Measurements from ENCODE around the gene RDH13.
"Not testable (repeated sequence)": the region's sequence is repeated elsewhere in the genome, so short reads cannot be mapped to it uniquely, and the experiment has no call there.

Gene RDH13, protein sequence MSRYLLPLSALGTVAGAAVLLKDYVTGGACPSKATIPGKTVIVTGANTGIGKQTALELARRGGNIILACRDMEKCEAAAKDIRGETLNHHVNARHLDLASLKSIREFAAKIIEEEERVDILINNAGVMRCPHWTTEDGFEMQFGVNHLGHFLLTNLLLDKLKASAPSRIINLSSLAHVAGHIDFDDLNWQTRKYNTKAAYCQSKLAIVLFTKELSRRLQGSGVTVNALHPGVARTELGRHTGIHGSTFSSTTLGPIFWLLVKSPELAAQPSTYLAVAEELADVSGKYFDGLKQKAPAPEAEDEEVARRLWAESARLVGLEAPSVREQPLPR

GRCh38 chr19:55062735-55063491, at the start of gene RDH13:
TSS of gene RDH13 (minus strand) at chr19:55063148. CDS start at chr19:55063032, 116 bp downstream.
- DNase-seq (ENCODE audit: low read depth in 4 of 4, low spot score in 1 of 4): peak; percentile 98 to 100 (median 99)

GRCh38 chr19:55112246-55112776, 49.4 kb upstream of the RDH13 start:
- no peak for DNase-seq (ENCODE audit: low read depth in 4 of 4, low spot score in 1 of 4)

DNA sequence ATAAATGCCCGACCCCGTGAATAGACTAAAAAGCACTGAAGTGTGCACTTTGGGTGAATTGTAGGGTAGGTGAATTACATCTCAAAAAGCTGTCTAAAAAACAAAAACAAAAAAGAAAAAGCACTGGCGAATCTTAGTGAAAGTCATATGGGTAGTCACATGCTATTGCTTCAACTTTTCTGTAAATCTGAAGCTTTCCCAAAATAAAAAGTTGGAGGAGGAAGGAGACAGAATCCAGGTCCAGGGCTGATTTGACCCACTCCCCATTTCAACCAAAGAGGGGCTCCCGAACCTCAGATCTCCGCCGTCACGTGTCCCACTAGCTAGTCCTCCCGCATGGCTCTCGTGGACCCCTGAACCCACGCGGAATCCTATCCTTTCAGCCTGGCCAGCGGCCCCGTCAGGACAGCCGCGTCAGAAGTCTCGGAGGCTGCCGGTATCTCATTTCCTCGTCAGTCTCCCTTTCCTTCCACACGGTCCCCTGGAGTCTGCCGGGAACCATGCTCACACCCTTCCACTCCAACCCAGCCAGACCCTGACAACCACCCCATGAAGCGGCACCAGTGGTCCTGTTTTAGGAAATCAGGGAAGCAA, 48.4 kb upstream of the RDH13 start:
- no peak for DNase-seq (ENCODE audit: low read depth in 4 of 4, low spot score in 1 of 4)

GRCh38 chr19:55109527-55110291, 46.8 kb upstream of the RDH13 start:
- no peak for DNase-seq (ENCODE audit: low read depth in 4 of 4, low spot score in 1 of 4)

DNA sequence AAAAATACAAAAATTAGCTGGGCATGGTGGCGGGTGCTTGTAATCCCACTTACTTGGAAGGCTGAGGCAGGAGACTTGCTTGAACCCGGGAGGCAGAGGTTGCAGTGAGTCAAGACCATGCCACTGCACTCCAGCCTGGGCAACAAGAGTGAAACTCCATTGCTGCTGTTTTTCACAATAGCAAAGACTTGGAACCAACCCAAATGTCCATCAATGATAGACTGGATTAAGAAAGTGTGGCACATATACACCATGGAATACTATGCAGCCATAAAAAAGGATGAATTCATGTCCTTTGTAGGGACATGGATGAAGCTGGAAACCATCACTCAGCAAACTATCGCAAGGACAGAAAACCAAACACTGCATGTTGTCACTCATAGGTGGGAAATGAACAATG, 44.3 kb upstream of the RDH13 start:
- DNase-seq (ENCODE audit: low read depth in 4 of 4, low spot score in 1 of 4): not testable (repeated sequence)

GRCh38 chr19:55106591-55106990, 43.6 kb upstream of the RDH13 start:
- no peak for DNase-seq (ENCODE audit: low read depth in 4 of 4, low spot score in 1 of 4)

DNA sequence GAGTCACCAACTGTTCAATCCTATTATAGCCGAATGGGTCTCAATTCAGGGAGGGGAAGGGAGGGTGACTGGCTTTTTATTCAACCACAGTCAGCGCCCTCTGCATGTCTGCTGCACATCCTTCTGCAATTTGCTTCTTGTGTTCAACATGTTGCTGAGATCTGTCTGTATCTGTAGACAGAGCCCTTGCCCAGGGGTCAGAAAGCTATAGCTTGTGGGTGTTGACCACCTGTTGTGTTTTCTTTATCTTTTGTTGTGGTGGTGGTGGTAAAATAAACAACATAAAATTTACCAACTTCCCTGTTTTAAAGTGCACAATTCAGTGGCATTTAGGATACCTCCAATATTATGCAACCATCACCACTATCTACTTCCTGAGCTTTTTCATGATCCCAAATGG, 42.3 kb upstream of the RDH13 start:
- no peak for DNase-seq (ENCODE audit: low read depth in 4 of 4, low spot score in 1 of 4)

GRCh38 chr19:55103190-55103589, 40.2 kb upstream of the RDH13 start:
- DNase-seq (ENCODE audit: low read depth in 4 of 4, low spot score in 1 of 4): no peak

GRCh38 chr19:55101261-55101660, 38.3 kb upstream of the RDH13 start:
- no peak for DNase-seq (ENCODE audit: low read depth in 4 of 4, low spot score in 1 of 4)

DNA sequence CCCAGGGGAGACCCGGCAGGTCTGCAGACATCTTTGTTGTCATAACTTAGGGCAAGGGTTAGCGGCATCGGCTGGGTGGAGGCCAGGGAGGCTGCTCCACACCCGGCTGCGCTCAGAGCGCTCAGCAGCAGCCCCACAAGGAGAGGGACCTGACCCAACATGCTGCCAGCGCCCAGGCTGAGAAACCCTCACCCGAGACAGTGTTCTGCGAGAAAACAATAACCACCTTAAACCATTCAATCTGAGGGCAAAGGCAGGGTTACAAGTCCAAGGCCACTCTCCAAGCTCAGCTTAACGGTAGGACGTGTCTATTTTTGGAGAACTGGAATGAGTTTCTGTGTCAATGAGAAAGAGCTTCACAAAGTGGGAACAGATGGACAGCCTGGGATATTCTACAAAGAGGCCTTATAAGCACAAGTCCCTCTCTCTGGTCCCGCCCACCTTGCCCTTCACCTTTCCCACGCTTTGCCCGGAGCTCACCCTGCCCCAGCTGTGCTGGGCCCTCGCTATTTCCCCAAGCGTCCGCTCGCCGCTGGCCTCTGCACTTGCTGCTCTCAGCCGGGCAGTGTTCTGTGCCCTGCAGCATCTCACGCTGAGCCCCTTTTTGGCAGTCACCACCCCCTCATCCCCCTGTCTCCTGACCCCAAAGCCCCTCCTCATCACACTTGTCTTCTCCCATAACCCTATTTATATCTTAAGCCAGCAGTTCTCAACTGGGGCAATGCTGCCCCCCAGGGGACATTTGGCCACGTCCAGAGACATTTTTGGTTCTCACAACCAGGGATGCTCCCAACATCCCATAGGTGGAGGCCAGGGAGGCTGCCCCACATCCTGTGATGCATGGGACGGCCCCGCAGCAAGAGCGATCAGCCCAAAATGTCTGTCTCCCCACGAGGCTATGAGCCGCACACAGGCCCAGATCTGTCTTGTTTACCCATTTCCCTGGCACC, 36.9 kb upstream of the RDH13 start:
- DNase-seq (ENCODE audit: low read depth in 4 of 4, low spot score in 1 of 4): no peak

DNA sequence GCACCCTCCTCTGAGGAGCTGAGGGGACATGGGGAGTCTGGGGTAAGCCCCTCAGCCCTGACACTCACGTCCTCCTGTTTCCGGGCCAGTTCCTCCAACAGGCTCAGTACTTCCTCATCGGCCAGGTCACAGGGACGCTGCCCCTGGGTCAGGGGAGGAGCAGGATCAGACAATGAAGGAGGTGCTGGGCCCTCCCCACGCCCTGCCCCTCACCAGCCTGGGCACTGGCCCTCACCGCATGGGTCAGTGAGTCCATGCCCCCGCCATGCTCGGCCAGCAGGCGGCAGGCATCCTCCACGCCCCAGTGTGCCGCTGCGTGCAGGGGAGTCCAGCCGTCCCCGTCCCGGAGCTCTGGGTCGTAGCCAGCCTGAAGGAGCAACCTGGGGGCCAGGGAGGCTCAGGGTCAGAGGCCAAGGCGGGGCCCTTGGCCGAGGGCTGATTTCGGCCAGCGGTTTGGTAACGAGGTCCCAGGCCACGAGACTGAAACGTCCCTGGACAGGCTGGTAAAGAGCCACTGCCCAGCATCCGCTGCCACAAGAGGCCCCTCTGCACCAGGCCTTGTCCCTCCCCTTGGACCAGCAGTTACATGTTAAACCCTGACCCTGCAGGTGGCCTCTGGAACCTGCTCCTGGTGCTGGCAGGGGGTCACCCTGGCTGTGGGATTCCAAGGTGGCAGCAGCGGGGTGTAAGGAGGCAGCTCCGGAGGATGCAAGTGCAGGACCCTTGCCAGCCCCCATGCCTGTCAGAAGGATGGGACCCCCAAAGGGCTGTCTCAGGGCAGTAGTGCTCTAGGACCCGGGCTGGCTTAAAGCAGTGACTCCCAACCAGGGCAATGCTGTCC, 36.0 kb upstream of the RDH13 start:
- no peak for DNase-seq (ENCODE audit: low read depth in 4 of 4, low spot score in 1 of 4)

- DNase-seq (ENCODE audit: low read depth in 4 of 4, low spot score in 1 of 4): no peak
Measured at GRCh38 chr19:55097864-55098715, 35.1 kb upstream of the RDH13 start.

DNA sequence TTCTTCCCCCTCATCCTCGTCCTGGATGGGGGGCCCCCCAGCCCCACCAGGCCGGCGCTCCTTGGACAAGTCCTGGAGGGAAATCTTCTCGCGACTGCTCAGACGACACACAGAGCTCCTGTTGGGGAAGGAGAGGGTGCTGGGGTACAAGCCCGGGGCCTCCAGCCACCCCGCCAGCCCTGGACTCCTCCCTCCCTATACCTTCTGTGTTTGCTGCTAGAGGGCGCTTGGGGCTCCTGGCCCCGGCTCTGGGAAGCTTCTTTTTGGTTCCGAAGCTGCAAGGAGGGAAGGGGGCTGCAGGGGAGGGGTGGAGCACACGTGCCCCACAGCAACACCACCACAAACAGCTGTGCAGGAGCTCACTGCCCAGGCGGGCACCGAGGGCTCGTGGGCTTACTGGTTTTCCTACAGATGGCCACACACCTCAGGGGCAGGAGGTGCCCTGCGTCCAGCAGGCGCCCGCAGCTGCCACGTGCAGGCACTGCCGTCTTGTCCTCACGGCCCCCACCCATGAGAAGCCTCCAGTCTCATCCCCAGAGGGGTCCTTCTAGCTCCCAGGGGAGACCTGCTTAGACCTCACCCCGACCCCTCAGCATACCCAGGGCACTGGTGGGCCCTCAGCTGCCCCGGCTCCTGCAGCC, 33.2 kb upstream of the RDH13 start:
- DNase-seq (ENCODE audit: low read depth in 4 of 4, low spot score in 1 of 4): no peak

- DNase-seq (ENCODE audit: low read depth in 4 of 4, low spot score in 1 of 4): no peak
Measured at GRCh38 chr19:55095260-55096060, 32.5 kb upstream of the RDH13 start.

- DNase-seq (ENCODE audit: low read depth in 4 of 4, low spot score in 1 of 4): no peak
Measured at GRCh38 chr19:55094456-55095259, 31.7 kb upstream of the RDH13 start.
